GM10266 (cell line): Measurements from ENCODE around the gene TMIGD2.

Source experiments
- DNase-seq: peaks from one replicate; pipeline ENCODE4 v3.0.0; 2012; ENCODE audit errors: extremely low spot score
- TF ChIP-seq, protein P1 (sequence below): IDR thresholded peaks from 2 replicates; pipeline ENCODE4 v1.5.1; 2012; ENCODE audit warnings: mild to moderate bottlenecking, low read depth; ENCODE audit not compliant: control insufficient read depth, insufficient read depth; ENCODE audit errors: missing control alignments

Gene TMIGD2

GRCh38 chr19:4342615-4343369 lies 40.6 kb upstream of the TMIGD2 start:
- DNase-seq: peak; percentile 93
- TF ChIP-seq, protein P1, sequence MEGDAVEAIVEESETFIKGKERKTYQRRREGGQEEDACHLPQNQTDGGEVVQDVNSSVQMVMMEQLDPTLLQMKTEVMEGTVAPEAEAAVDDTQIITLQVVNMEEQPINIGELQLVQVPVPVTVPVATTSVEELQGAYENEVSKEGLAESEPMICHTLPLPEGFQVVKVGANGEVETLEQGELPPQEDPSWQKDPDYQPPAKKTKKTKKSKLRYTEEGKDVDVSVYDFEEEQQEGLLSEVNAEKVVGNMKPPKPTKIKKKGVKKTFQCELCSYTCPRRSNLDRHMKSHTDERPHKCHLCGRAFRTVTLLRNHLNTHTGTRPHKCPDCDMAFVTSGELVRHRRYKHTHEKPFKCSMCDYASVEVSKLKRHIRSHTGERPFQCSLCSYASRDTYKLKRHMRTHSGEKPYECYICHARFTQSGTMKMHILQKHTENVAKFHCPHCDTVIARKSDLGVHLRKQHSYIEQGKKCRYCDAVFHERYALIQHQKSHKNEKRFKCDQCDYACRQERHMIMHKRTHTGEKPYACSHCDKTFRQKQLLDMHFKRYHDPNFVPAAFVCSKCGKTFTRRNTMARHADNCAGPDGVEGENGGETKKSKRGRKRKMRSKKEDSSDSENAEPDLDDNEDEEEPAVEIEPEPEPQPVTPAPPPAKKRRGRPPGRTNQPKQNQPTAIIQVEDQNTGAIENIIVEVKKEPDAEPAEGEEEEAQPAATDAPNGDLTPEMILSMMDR: no peak

DNA sequence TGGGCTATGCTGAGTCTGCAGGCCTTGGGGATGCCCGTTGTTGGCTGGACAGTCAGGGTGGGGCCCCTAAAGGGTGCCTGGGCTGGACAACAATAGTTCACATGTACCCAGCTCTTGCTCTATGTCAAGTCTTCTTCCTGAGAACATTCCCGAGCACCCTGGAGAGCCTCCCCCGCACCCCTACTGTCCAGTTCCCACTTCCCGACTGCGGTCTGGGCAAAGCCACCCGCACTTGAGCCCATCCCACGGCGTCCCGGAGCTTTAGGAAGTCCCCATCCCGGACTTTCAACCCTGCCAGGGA lies 40.1 kb upstream of the TMIGD2 start:
- no peak for DNase-seq
- TF ChIP-seq, protein P1: no peak

- DNase-seq: peak; percentile 17
Measured at GRCh38 chr19:4338441-4339355, 36.5 kb upstream of the TMIGD2 start, which contains the start of gene STAP2. TSS of gene STAP2 (minus strand) at chr19:4338827. CDS start at chr19:4338753, 74 bp downstream.

DNA sequence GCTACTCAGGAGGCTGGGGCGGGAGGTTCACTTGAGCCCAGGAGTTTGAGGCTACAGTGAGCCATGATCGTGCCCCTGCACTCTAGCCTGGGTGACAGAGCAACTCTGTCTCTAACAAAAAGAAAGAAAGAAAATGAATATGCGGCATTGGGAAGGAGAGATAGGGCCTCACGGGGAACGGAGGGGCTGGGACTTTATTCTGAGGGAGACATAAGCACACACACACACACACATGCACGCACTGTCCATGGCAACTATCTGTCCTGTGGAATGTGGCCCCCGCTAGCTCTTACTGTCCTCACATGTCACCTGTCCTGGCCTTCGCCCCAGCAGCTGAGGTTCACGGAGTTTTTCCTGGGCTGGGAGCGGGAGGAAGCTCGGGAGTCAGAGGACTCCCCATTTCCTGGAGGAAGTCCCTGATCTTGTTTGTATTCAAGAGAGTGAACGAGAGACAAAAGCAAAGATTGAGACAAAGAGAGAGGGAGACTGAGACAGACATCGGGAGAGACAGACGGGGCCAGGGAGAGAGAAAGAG lies 35.8 kb upstream of the TMIGD2 start:
- no peak for DNase-seq
- TF ChIP-seq, protein P1: no peak

More at GRCh38 chr19:4338441-4339355, 36.5 kb upstream of the TMIGD2 start, which contains the start of gene STAP2:
- TF ChIP-seq, protein P1: no peak

DNA sequence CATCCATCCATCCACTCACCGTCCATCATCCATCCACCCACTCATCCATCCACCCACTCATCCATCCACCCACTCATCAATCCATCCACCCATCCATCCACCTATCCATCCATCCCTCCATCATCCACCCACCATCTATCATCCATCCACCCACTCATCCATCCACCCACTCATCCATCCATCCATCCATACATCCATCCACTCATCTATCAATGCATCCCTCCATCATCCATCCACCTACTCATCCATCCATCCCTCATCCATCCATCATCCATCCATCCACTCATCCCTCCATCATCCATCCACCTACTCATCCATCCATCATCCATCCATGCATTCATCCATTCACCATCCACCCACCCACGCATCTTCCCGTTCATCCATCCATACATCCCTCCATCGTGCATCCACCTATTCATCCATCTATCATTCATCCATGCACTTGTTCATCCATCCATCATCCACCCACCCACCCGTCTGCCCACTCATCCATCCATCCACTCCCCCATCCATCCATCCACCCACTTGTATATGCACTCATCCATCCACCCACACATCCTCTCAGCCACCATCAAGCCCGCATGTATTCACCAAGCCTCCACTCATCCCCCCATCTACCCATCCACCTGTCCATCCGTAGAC lies 32.9 kb upstream of the TMIGD2 start:
- TF ChIP-seq, protein P1: no peak

GRCh38 chr19:4329858-4330257 lies 27.7 kb upstream of the TMIGD2 start:
- no peak for DNase-seq
- TF ChIP-seq, protein P1: no peak

More for the DNA sequence above, 32.9 kb upstream of the TMIGD2 start:
- no peak for DNase-seq

DNA sequence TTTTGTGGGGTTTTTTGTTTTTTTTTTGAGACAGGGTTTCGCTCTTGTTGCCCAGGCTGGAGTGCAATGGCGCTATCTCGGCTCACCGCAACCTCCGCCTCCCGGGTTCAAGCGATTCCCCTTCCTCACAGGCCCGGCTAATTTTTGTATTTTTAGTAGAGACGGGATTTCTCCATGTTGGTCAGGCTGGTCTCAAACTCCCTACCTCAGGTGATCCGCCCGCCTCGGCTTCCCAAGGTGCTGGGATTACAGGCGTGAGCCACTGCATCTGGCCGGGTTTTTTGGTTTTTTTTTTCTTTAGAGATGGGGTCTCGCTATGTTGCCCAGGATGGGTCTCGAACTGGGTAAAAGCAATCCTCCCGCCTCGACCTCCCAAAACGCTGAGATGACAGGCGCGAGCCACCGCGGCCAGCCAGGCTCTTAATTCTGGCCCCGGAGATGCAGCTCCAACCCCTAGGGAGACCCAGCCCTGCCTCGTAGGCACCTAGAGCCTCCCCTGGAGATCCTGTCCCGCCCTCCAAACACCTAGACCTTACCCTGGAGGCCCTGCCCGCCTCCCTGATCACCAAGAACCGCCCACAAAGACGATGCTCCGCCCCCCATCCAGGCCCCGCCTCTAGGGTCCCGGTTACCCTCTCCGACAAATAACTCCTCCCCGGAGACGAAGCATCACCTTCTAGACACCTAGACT lies 26.9 kb upstream of the TMIGD2 start:
- peak; percentile 23 for DNase-seq
